MG63 (cell line): Measurements from ENCODE around the gene LCE1F. TPM values are rescaled to one million over a fixed set of nuclear protein-coding genes. Genes with fewer than 3 reads are reported as not detected.

Source experiments
- total RNA-seq: library from RNA; depleted of rRNA; stranded (reverse); fragments of >200 nt; shearing (Covaris generic); gene quantifications from 2 replicates; pipeline ENCODE4 v1.2.3, GENCODE V29; 2014; ENCODE audit warnings: low replicate concordance; rRNA removed

LCE1F gene
- total RNA-seq, 1 experiment from 2014 or later: not detected

Other genes starting within 250 kb of the LCE1F start
- not detected in 2 replicates for gene LCE3E, start 208.4 kb upstream of the LCE1F start, total RNA-seq
- gene LCE3D, start 194.6 kb upstream of the LCE1F start, total RNA-seq: not detected in 2 replicates
- gene LCE3C, start 174.9 kb upstream of the LCE1F start, total RNA-seq: not detected in 2 replicates
- not detected in 2 replicates for gene LCE3B, start 161.3 kb upstream of the LCE1F start, total RNA-seq
- not detected in 2 replicates for gene LCE3A, start 152.0 kb upstream of the LCE1F start, total RNA-seq
- not detected in 2 replicates for gene LCE2D, start 111.8 kb upstream of the LCE1F start, total RNA-seq
- not detected in 2 replicates for gene LCE2C, start 99.9 kb upstream of the LCE1F start, total RNA-seq
- gene LCE2B, start 89.0 kb upstream of the LCE1F start, total RNA-seq: not detected in 2 replicates
- not detected in 2 replicates for gene LCE2A, start 76.8 kb upstream of the LCE1F start, total RNA-seq
- not detected in 2 replicates for gene LCE4A, start 67.0 kb upstream of the LCE1F start, total RNA-seq
- not detected in 2 replicates for gene KPRP, start 17.1 kb upstream of the LCE1F start, total RNA-seq
- not detected in 2 replicates for gene LCE1E, start 11.1 kb downstream of the LCE1F start, total RNA-seq
- not detected in 2 replicates for gene LCE1D, start 21.6 kb downstream of the LCE1F start, total RNA-seq
- gene LCE1C, start 31.5 kb downstream of the LCE1F start, total RNA-seq: not detected in 2 replicates
- not detected in 2 replicates for gene LCE1B, start 36.8 kb downstream of the LCE1F start, total RNA-seq
- not detected in 2 replicates for gene LCE1A, start 52.3 kb downstream of the LCE1F start, total RNA-seq
- not detected in 2 replicates for gene LCE6A, start 67.7 kb downstream of the LCE1F start, total RNA-seq
- gene LCE7A, start 84.9 kb downstream of the LCE1F start, total RNA-seq: not detected in 2 replicates
- gene SMCP, start 103.2 kb downstream of the LCE1F start, total RNA-seq: not detected in 2 replicates
- gene IVL, start 133.4 kb downstream of the LCE1F start, total RNA-seq: not detected in 2 replicates
- not detected in 2 replicates for gene SPRR5, start 172.1 kb downstream of the LCE1F start, total RNA-seq
- not detected in 2 replicates for gene SPRR4, start 195.5 kb downstream of the LCE1F start, total RNA-seq
- not detected in 2 replicates for gene SPRR1A, start 208.9 kb downstream of the LCE1F start, total RNA-seq
- not detected in 2 replicates for gene SPRR3, start 226.6 kb downstream of the LCE1F start, total RNA-seq